GM21619 (cell line): ENCODE measurements around the gene ANO1.

Source experiments
- ATAC-seq: cut with Tn5 transposase; IDR thresholded peaks from one replicate; pipeline ENCODE4 v1.9.1; 2021; ENCODE audit not compliant: unreplicated experiment

The ANO1 gene

GRCh38 chr11:70233034-70233433, 154.9 kb downstream of the ANO1 start:
- ATAC-seq, result no peak

- ATAC-seq, result peak; percentile 42
Observed at GRCh38 chr11:70233511-70233934, 155.4 kb downstream of the ANO1 start.

- ATAC-seq, result no peak
Observed at GRCh38 chr11:70233962-70234361, 155.8 kb downstream of the ANO1 start.
